Right lobe of liver (tissue), 4 donors: ENCODE data around the gene KIF4A.

ENCODE experiments used
- POLR2A ChIP-seq: fragments of 450-650 bp; IDR thresholded peaks from one replicate; pipeline ENCODE4 v1.6.1; 2017; ENCODE audit warnings: antibody characterized with exemption, mild to moderate bottlenecking
- TF ChIP-seq, protein P1 (sequence below), 4 donors: fragments of 200-600 bp in 3 of 4; fragments of 450-650 bp in 1 of 4; IDR thresholded peaks; one replicate each; pipeline versions ENCODE4 v1.5.1 to v1.8.0; 2016 to 2022; ENCODE audit warnings: antibody characterized with exemption in 4 of 4, mild to moderate bottlenecking in 2 of 4
- donor health status: DM: no; HTN: no; CAD: no.
- donor health status: DM: no; HTN: no; CAD: no.
- donor health status: DM: no; HTN: yes; CAD: no.

DNA sequence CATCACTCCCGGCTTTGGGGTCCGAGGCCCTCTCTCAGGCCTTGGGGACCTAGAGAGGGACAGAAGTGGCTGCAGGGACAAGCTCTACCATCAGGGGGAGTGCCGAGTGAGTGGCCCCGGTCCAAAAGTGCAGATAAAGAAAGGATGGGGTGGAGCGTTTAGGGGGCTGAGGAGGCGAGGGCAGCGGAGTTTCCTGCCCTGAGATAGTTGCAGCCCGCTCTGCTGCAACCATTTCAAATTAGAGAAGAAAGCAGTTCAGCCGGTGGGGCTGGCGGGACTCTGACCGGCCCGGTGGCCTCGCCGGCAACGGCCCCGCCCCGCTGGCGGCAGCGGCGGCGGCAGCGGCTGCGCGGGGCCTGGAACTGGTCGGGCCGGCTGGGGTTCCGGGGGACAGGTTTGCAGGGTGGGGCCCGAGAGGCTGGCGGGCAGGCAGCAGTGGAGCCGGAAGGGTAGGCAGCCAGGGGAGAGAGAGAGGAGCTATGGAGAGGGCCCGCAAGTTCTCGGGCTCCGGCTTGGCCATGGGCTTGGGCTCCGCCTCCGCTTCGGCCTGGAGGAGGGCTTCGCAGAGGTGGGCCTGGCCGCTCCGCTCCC lies 162.3 kb downstream of the KIF4A start:
- TF ChIP-seq, protein P1, sequence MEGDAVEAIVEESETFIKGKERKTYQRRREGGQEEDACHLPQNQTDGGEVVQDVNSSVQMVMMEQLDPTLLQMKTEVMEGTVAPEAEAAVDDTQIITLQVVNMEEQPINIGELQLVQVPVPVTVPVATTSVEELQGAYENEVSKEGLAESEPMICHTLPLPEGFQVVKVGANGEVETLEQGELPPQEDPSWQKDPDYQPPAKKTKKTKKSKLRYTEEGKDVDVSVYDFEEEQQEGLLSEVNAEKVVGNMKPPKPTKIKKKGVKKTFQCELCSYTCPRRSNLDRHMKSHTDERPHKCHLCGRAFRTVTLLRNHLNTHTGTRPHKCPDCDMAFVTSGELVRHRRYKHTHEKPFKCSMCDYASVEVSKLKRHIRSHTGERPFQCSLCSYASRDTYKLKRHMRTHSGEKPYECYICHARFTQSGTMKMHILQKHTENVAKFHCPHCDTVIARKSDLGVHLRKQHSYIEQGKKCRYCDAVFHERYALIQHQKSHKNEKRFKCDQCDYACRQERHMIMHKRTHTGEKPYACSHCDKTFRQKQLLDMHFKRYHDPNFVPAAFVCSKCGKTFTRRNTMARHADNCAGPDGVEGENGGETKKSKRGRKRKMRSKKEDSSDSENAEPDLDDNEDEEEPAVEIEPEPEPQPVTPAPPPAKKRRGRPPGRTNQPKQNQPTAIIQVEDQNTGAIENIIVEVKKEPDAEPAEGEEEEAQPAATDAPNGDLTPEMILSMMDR (IDR thresholded peaks at IDR 0.05): peak; percentile 45 to 54 (median 48)
- no peak for TF ChIP-seq POLR2A
